IMR-90 (cell line): ENCODE measurements around the gene RTCA. TPM values are rescaled to one million over a fixed set of nuclear protein-coding genes. Genes with fewer than 3 reads are reported as not detected.

Experiments
- ATAC-seq: fragments of 200-7000 bp; cut with Tn5 transposase; 2 replicates; pipeline ENCODE4 v1.9.1; 2020; ENCODE audit warnings: low read depth, mild to moderate bottlenecking, moderate library complexity
- BruUV-seq: library from RNA; stranded (reverse); fragments of 400-500 nt; replicated peaks from 2 replicates; lab custom pipeline; 2021; lab: Mats Ljungman, UMichigan
- CTCF ChIA-PET: fragments of 300-600 bp; formaldehyde crosslinking; extraction: SDS; loops from one replicate; lab custom pipeline; 2021; ENCODE audit warnings: antibody characterized with exemption; lab: Yijun Ruan, JAX
- POLR2A ChIA-PET: fragments of 300-600 bp; sonication (Branson Sonifier 250); formaldehyde crosslinking; loops from one replicate; lab custom pipeline; 2022; ENCODE audit warnings: antibody characterized with exemption; ENCODE audit not compliant: unreplicated experiment; lab: Charles Lee
- DNase-seq: peaks from one replicate; pipeline ENCODE4 v3.0.0; 2013
- H2AFZ ChIP-seq: replicated peaks from 2 replicates; pipeline ENCODE3; 2013; ENCODE audit warnings: low read length, mild to moderate bottlenecking; ENCODE audit not compliant: poor library complexity
- H2AK5ac ChIP-seq: 2 replicates; pipeline ENCODE4 v1.6.1; 2013; ENCODE audit warnings: low read depth, low read length, inconsistent platforms
- H2AK9ac ChIP-seq: replicated peaks from 2 replicates; pipeline ENCODE3; 2013; ENCODE audit warnings: mild to moderate bottlenecking, low read depth, low read length, moderate library complexity; ENCODE audit not compliant: poor library complexity
- H2BK120ac ChIP-seq: 2 replicates; pipeline ENCODE4 v1.6.1; 2013; ENCODE audit warnings: low read depth, low read length, inconsistent platforms
- H2BK15ac ChIP-seq: 3 replicates; pipeline ENCODE4 v1.6.1; 2013; ENCODE audit warnings: low read depth, low read length, inconsistent platforms
- H2BK20ac ChIP-seq: 2 replicates; pipeline ENCODE4 v1.6.1; 2013; ENCODE audit warnings: low read depth, mild to moderate bottlenecking, inconsistent platforms, low read length, moderate library complexity
- H2BK5ac ChIP-seq: 2 replicates; pipeline ENCODE4 v1.6.1; 2013; ENCODE audit warnings: mild to moderate bottlenecking, low read depth, low read length, inconsistent platforms; ENCODE audit not compliant: poor library complexity, severe bottlenecking
- H3K14ac ChIP-seq: replicated peaks from 2 replicates; pipeline ENCODE4 v1.6.1; 2013; ENCODE audit warnings: low read depth, low read length, inconsistent platforms
- H3K18ac ChIP-seq: 2 replicates; pipeline ENCODE4 v1.6.1; 2013; ENCODE audit warnings: low read depth, low read length, control low read depth
- H3K23ac ChIP-seq: 2 replicates; pipeline ENCODE4 v1.6.1; 2013; ENCODE audit warnings: low read depth, low read length, inconsistent platforms
- H3K27ac ChIP-seq: 2 replicates; pipeline ENCODE4 v1.5.1; 2013; ENCODE audit warnings: mild to moderate bottlenecking, control low read depth, low read length; ENCODE audit not compliant: insufficient read depth
- H3K27me3 ChIP-seq: 2 replicates; pipeline ENCODE4 v1.6.1; 2013; ENCODE audit warnings: low read length; ENCODE audit not compliant: control insufficient read depth, insufficient read depth
- H3K36me3 ChIP-seq: 2 replicates; pipeline ENCODE4 v1.6.1; 2013; ENCODE audit warnings: low read length, mixed read lengths; ENCODE audit not compliant: control insufficient read depth, insufficient read depth
- H3K4ac ChIP-seq: 2 replicates; pipeline ENCODE4 v1.6.1; 2013; ENCODE audit warnings: low read depth, low read length, inconsistent platforms
- H3K4me1 ChIP-seq: 2 replicates; pipeline ENCODE4 v1.6.1; 2013; ENCODE audit warnings: low read length, mixed read lengths; ENCODE audit not compliant: control insufficient read depth, insufficient read depth
- H3K4me2 ChIP-seq: 2 replicates; pipeline ENCODE4 v1.6.1; 2013; ENCODE audit warnings: low read depth, mild to moderate bottlenecking, control low read depth, low read length, moderate library complexity
- H3K4me3 ChIP-seq: 2 replicates; pipeline ENCODE4 v1.5.1; 2013; ENCODE audit warnings: low read depth, mild to moderate bottlenecking, control low read depth, low read length, moderate library complexity; ENCODE audit not compliant: insufficient read depth
- H3K56ac ChIP-seq: 2 replicates; pipeline ENCODE4 v1.6.1; 2013; ENCODE audit warnings: low read length, inconsistent platforms; ENCODE audit not compliant: insufficient read depth; ENCODE audit errors: extremely low read depth
- H3K79me1 ChIP-seq, 2 experiments: 2 replicates each; pipeline ENCODE4 v1.6.1; 2013; ENCODE audit warnings: low read length in 2 of 2, inconsistent platforms in 1 of 2, low read depth in 1 of 2
- H3K9ac ChIP-seq: 2 replicates; pipeline ENCODE4 v1.6.1; 2013; ENCODE audit warnings: low read depth, low read length, control low read depth
- H3K9me1 ChIP-seq: 2 replicates; pipeline ENCODE4 v1.6.1; 2013; ENCODE audit warnings: low read length, inconsistent platforms; ENCODE audit not compliant: insufficient read depth
- H3K9me3 ChIP-seq: 2 replicates; pipeline ENCODE4 v1.6.1; 2013; ENCODE audit warnings: low read length; ENCODE audit not compliant: control insufficient read depth, insufficient read depth
- H4K20me1 ChIP-seq: 2 replicates; pipeline ENCODE4 v1.6.1; 2013; ENCODE audit warnings: low read length, inconsistent platforms; ENCODE audit not compliant: insufficient read depth
- H4K5ac ChIP-seq: 2 replicates; pipeline ENCODE4 v1.6.1; 2013; ENCODE audit warnings: mild to moderate bottlenecking, low read depth, low read length, control low read depth
- H4K8ac ChIP-seq, 2 experiments: 2 replicates each; pipeline ENCODE4 v1.6.1; 2013; ENCODE audit warnings: low read depth in 2 of 2, low read length in 2 of 2, control low read depth in 1 of 2, inconsistent platforms in 1 of 2
- H4K91ac ChIP-seq: 2 replicates; pipeline ENCODE4 v1.6.1; 2013; ENCODE audit warnings: low read depth, low read length, inconsistent platforms; ENCODE audit not compliant: insufficient read depth
- BHLHE40 ChIP-seq: fragments of 150-350 bp; IDR thresholded peaks from 2 replicates; pipeline ENCODE4 v1.6.1; 2016; ENCODE audit warnings: mild to moderate bottlenecking, low read depth, low read length
- CEBPB ChIP-seq: IDR thresholded peaks from 2 replicates; pipeline ENCODE4 v1.6.1; 2012; ENCODE audit warnings: low read depth, low read length, improper control_type of control experiment
- CHD1 ChIP-seq: IDR thresholded peaks from 2 replicates; pipeline ENCODE4 v1.6.1; 2012; ENCODE audit warnings: low read depth, low read length, improper control_type of control experiment
- CTCF ChIP-seq: conservative IDR thresholded peaks from 2 replicates; pipeline ENCODE4 v1.5.1; 2012; ENCODE audit warnings: mild to moderate bottlenecking, low read depth, low read length, improper control_type of control experiment
- FOS ChIP-seq: fragments of 150-350 bp; IDR thresholded peaks from 2 replicates; pipeline ENCODE4 v1.6.1; 2016; ENCODE audit warnings: low read depth, low read length
- MAFK ChIP-seq: IDR thresholded peaks from 2 replicates; pipeline ENCODE4 v1.6.1; 2012; ENCODE audit warnings: low read depth, low read length, improper control_type of control experiment
- MAZ ChIP-seq: IDR thresholded peaks from 2 replicates; pipeline ENCODE4 v1.6.1; 2012; ENCODE audit warnings: low read depth, mild to moderate bottlenecking, low read length, improper control_type of control experiment, moderate library complexity, borderline replicate concordance
- MXI1 ChIP-seq: IDR thresholded peaks from 2 replicates; pipeline ENCODE4 v1.6.1; 2012; ENCODE audit warnings: low read depth, mild to moderate bottlenecking, low read length, moderate library complexity, borderline replicate concordance
- NFE2L2 ChIP-seq: fragments of 150-350 bp; IDR thresholded peaks from 2 replicates; pipeline ENCODE4 v1.6.1; 2016; ENCODE audit warnings: low read depth, mild to moderate bottlenecking, low read length
- POLR2A ChIP-seq: IDR thresholded peaks from 2 replicates; pipeline ENCODE4 v1.6.1; 2012; ENCODE audit warnings: mild to moderate bottlenecking, low read depth, low read length
- RAD21 ChIP-seq: IDR thresholded peaks from 2 replicates; pipeline ENCODE4 v1.6.1; 2012; ENCODE audit warnings: low read length, improper control_type of control experiment
- RCOR1 ChIP-seq: IDR thresholded peaks from 2 replicates; pipeline ENCODE4 v1.6.1; 2012; ENCODE audit warnings: mild to moderate bottlenecking, low read length, improper control_type of control experiment; ENCODE audit not compliant: insufficient replicate concordance
- RFX5 ChIP-seq: IDR thresholded peaks from 2 replicates; pipeline ENCODE4 v1.8.0; 2012; ENCODE audit warnings: low read depth, mild to moderate bottlenecking, low read length, moderate library complexity
- SMC3 ChIP-seq: fragments of 150-350 bp; IDR thresholded peaks from 2 replicates; pipeline ENCODE4 v1.6.1; 2016; ENCODE audit warnings: low read depth, mild to moderate bottlenecking, antibody characterized with exemption, low read length, moderate library complexity
- USF2 ChIP-seq: fragments of 150-350 bp; IDR thresholded peaks from 2 replicates; pipeline ENCODE4 v1.6.1; 2017; ENCODE audit warnings: mild to moderate bottlenecking, antibody characterized with exemption, low read length, low read depth
- WGBS, 2 experiments: methylation state at CpG; one replicate each; pipeline versions ENCODE4 v1.1.5 to v1.1.7; 2013; ENCODE audit warnings: missing lambda C conversion rate in 2 of 2; ENCODE audit not compliant: insufficient read length in 1 of 2; ENCODE audit errors: extremely low coverage in 2 of 2; 5-methylcytosine and 5-hydroxymethylcytosine counted together
- dilution Hi-C: fragments of 300-500 bp; cut with HindIII; formaldehyde crosslinking; loops from one replicate; pipeline ENCODE4 v1.14.3; 2018; ENCODE audit warnings: low sequenced_read_pairs; ENCODE audit not compliant: unreplicated experiment
- in situ Hi-C: fragments of 300-500 bp; cut with MboI; formaldehyde crosslinking; loops from 3 replicates; pipeline ENCODE4 v1.14.3; 2019; ENCODE audit warnings: low sequenced_read_pairs, inconsistent platforms, mixed read lengths
- intact Hi-C: fragments of 100-400 bp; cut with micrococcal nuclease; formaldehyde crosslinking; loops from 2 replicates; pipeline ENCODE4 v1.10.0; 2022
- polyA plus RNA-seq, 3 experiments: library from polyadenylated mRNA; depleted of rRNA; stranded (reverse); fragments of >200 nt; gene quantifications; 2 replicates each; pipeline ENCODE4 v1.2.3, GENCODE V29; 2012; ENCODE audit warnings: low replicate concordance in 1 of 3
- total RNA-seq: library from RNA; depleted of rRNA; stranded (reverse); fragments of >200 nt; gene quantifications from 2 replicates; pipeline ENCODE4 v1.2.3, GENCODE V29; 2012

The RTCA gene
- total and polyA plus RNA-seq, 2 of the 4 experiments (the other 2 are of a cell fraction), result 26.9 to 29.6 TPM

GRCh38 chr1:100300691-100301090, 34.7 kb downstream of the RTCA start:
- no peak overlapping the region for H3K18ac ChIP-seq
- TF ChIP-seq CTCF, result no peak
- no peak for TF ChIP-seq NFE2L2
- no peak for TF ChIP-seq MAFK
- TF ChIP-seq CHD1, result no peak
- no peak for TF ChIP-seq RFX5
- TF ChIP-seq BHLHE40, result no peak
- no peak for TF ChIP-seq MXI1
- no peak for TF ChIP-seq CEBPB
- no peak for TF ChIP-seq POLR2A
- TF ChIP-seq RAD21, result no peak
- no peak for TF ChIP-seq USF2
- TF ChIP-seq SMC3, result no peak
- TF ChIP-seq RCOR1, result no peak
- TF ChIP-seq MAZ, result no peak
- no peak for TF ChIP-seq FOS
- H4K20me1 ChIP-seq, result no peaks in the 10 kb centered on the region
- no peak overlapping the region for H2AFZ ChIP-seq
- H2BK20ac ChIP-seq, result no peak overlapping the region
- H3K23ac ChIP-seq, result no peak overlapping the region
- H2BK120ac ChIP-seq, result no peak overlapping the region
- no peak overlapping the region for H4K5ac ChIP-seq
- no peak overlapping the region for H2AK5ac ChIP-seq
- H3K14ac ChIP-seq, result no peak overlapping the region
- BruUV-seq, result no TSS peak
- H2BK5ac ChIP-seq, result no peak overlapping the region
- H3K56ac ChIP-seq, result no peak overlapping the region
- H2BK15ac ChIP-seq, result no peak overlapping the region
- intact Hi-C loops (no loop called here), in situ Hi-C loops (no loop called here), dilution Hi-C loops (no loop called here)
- WGBS, 2 experiments, result no CpG with 5 or more reads among the region's 5 CpGs
- H3K27me3 ChIP-seq, result no peaks in the 10 kb centered on the region; the same call in 1 of the 2 replicates
- H3K9me1 ChIP-seq, result no peaks in the 10 kb centered on the region
- POLR2A ChIA-PET, result interaction anchor here (0.5 kb wide), 1 partner anchor 18 kb away, joined by 13 read pairs; no protein-coding TSS in a partner anchor
- H3K4me1 ChIP-seq, result no peaks in the 10 kb centered on the region
- CTCF ChIA-PET, result interaction anchor here (0.7 kb wide), 1 partner anchor 9 kb away, joined by 3 read pairs; no protein-coding TSS in a partner anchor
- ATAC-seq, result no peak
- no peaks in the 10 kb centered on the region for H3K9me3 ChIP-seq
- no peaks in the 10 kb centered on the region for H3K36me3 ChIP-seq
- no peak overlapping the region for H3K4ac ChIP-seq
- no peak overlapping the region for H4K91ac ChIP-seq
- H3K79me1 ChIP-seq, result no peaks in the 10 kb centered on the region
- H4K8ac ChIP-seq, result no peak overlapping the region
- no peak overlapping the region for H3K4me3 ChIP-seq
- H2AK9ac ChIP-seq, result no peak overlapping the region
- no peak overlapping the region for H3K9ac ChIP-seq
- no peak overlapping the region for H3K4me2 ChIP-seq
- DNase-seq, result no peak
- H3K27ac ChIP-seq, result no peak overlapping the region
